Measurements from ENCODE around the gene BCL11B. TPM values are rescaled to one million over a fixed set of nuclear protein-coding genes. Genes with fewer than 3 reads are reported as not detected.

BCL11B gene
- polyA plus RNA-seq, 3 donors: 0.01 TPM; not detected in 2

DNA sequence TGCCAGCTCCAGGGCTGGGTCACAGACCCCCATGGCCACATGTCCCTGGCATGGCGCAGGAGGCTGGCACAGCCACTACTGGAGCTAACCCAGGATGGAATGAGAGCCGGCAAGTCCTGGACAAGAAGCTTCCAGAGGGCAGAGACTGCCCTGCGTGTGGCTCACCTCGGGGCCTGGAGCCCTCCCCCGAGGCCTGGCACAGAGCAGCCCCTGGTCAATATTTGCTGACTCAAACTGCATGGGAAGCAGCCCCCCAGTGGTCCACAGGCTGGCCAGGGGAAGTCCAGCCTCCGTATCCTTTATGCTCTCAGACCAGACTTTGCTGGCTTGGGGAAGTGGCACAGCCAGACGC is 71.4 kb downstream of the BCL11B start:
- DNase-seq: no peak
- Histone ChIP-seq H3K9me3 (replicated peaks in 1 of 2; ENCODE audit: control insufficient read depth in 1 of 2, insufficient read depth in 1 of 2, low read length in 2 of 2) (no peaks in the 10 kb centered on the region), H3K79me2 (ENCODE audit: insufficient read depth, low read length) (no peaks in the 10 kb centered on the region), H3K4me2 (replicated peaks; ENCODE audit: extremely low read depth, low read length, poor library complexity, severe bottlenecking) (no peak overlapping the region), H3K36me3 (replicated peaks in 1 of 2; ENCODE audit: control insufficient read depth in 1 of 2, insufficient read depth in 2 of 2, low read length in 2 of 2) (no peaks in the 10 kb centered on the region), H3K4me3 (replicated peaks in 1 of 3; ENCODE audit: low read depth in 2 of 3, low read length in 3 of 3) (no peak overlapping the region), H3K9ac (ENCODE audit: insufficient read depth, low read length, poor library complexity, severe bottlenecking) (no peak overlapping the region), H3K4me1 (ENCODE audit: control insufficient read depth in 1 of 2, insufficient read depth in 2 of 2, low read length in 2 of 2) (no peaks in the 10 kb centered on the region), H3K27me3 (ENCODE audit: control insufficient read depth in 2 of 2, insufficient read depth in 2 of 2, low read length in 2 of 2) (no peaks in the 10 kb centered on the region), H2AFZ (ENCODE audit: insufficient read depth, low read depth, low read length, poor library complexity, severe bottlenecking) (no peak overlapping the region), H3K27ac (ENCODE audit: low read depth in 1 of 2, low read length in 2 of 2) (no peak overlapping the region), H4K20me1 (ENCODE audit: insufficient read depth, low read length) (no peaks in the 10 kb centered on the region)
- intact Hi-C loops (cut with micrococcal nuclease): no loop called here
- Mint-ChIP-seq H3K27ac (no peak overlapping the region), H3K27me3 (ENCODE audit: low read depth in 3 of 3) (peaks cover 5 to 16% (median 6%) of the 10 kb centered on the region in 3 donors), H3K4me3 (no peak overlapping the region), H3K9me3 (no peaks in the 10 kb centered on the region), H3K4me1 (no peaks in the 10 kb centered on the region), H3K36me3 (no peaks in the 10 kb centered on the region)
- 81% methylated on average over 5 of the region's 7 CpGs for WGBS (ENCODE audit: insufficient coverage)
- TF ChIP-seq CTCF (IDR thresholded peaks at IDR 0.05): no peak

- no peak overlapping the region for H3K4me3 ChIP-seq (replicated peaks in 1 of 3; ENCODE audit: low read depth in 2 of 3, low read length in 3 of 3)
- H4K20me1 ChIP-seq (ENCODE audit: insufficient read depth, low read length): no peaks in the 10 kb centered on the region
- no peak overlapping the region for H2AFZ ChIP-seq (ENCODE audit: insufficient read depth, low read depth, low read length, poor library complexity, severe bottlenecking)
- no peak for DNase-seq
- H3K27me3 ChIP-seq (ENCODE audit: control insufficient read depth in 2 of 2, insufficient read depth in 2 of 2, low read length in 2 of 2): no peaks in the 10 kb centered on the region
- H3K4me1 ChIP-seq (ENCODE audit: control insufficient read depth in 1 of 2, insufficient read depth in 2 of 2, low read length in 2 of 2): no peaks in the 10 kb centered on the region
- H3K79me2 ChIP-seq (ENCODE audit: insufficient read depth, low read length): no peaks in the 10 kb centered on the region
- Mint-ChIP-seq H3K27ac (no peak overlapping the region), H3K4me1 (no peaks in the 10 kb centered on the region), H3K27me3 (ENCODE audit: low read depth in 3 of 3) (peaks cover 5 to 16% (median 7%) of the 10 kb centered on the region in 3 donors), H3K36me3 (no peaks in the 10 kb centered on the region), H3K9me3 (no peaks in the 10 kb centered on the region), H3K4me3 (no peak overlapping the region)
- no peaks in the 10 kb centered on the region for H3K9me3 ChIP-seq (replicated peaks in 1 of 2; ENCODE audit: control insufficient read depth in 1 of 2, insufficient read depth in 1 of 2, low read length in 2 of 2)
- no peaks in the 10 kb centered on the region for H3K36me3 ChIP-seq (replicated peaks in 1 of 2; ENCODE audit: control insufficient read depth in 1 of 2, insufficient read depth in 2 of 2, low read length in 2 of 2)
- no peak for TF ChIP-seq CTCF (IDR thresholded peaks at IDR 0.05)
- 89% methylated on average over 9 of the region's 16 CpGs for WGBS (ENCODE audit: insufficient coverage)
- H3K9ac ChIP-seq (ENCODE audit: insufficient read depth, low read length, poor library complexity, severe bottlenecking): no peak overlapping the region
- intact Hi-C loops (cut with micrococcal nuclease): no loop called here
- no peak overlapping the region for H3K4me2 ChIP-seq (replicated peaks; ENCODE audit: extremely low read depth, low read length, poor library complexity, severe bottlenecking)
- H3K27ac ChIP-seq (ENCODE audit: low read depth in 1 of 2, low read length in 2 of 2): no peak overlapping the region
Observed at GRCh38 chr14:99199846-99200653, 71.9 kb downstream of the BCL11B start.
